ENCODE data around the gene ARMH4. TPM values are rescaled to one million over a fixed set of nuclear protein-coding genes. Genes with fewer than 3 reads are reported as not detected.

The ARMH4 gene
- total and polyA plus RNA-seq, 10 of the 15 experiments (the other 5 are each of a cell fraction or from before 2014, with no cell fraction given): 0.50 to 0.97 (median 0.60) TPM; not detected in 7

DNA sequence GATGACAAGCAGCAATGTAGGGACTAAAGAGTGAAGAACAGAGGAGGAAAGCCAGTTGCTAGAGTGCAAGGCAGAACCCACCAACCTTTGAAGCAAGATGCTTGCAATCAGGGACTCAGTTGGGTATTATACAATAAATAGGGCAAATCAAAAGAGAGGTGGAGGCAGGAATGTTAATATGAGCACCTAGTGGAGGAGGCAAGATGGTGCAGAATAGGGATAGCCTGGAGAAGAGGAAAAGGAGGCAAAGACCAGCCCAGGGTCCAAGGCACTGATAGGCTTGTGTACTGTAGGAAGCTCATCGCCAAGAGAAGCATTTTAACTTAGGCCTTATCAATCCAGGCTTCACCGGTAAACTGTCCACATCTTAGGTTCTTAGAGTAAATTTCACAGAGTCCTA, 137.2 kb downstream of the ARMH4 start:
- no TSS peak for BruUV-seq (replicated peaks)

DNA sequence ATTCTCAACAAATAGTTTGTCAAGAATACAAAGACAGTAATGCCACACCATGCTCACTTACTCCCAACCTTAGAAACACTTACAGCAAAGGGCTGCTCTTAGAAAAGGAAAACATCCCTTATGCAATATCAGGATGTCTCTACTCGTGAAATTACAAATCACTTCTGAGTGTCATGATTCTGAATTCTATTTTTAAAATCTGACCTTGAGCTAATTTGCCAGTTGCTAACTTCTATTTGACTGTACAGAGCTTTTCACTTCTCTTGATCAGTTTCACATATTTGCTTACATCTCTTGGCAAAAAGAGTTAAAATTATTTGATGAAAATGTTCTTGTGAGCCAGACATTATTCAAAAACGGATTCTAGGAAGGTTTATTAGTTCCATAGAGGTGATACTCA, 149.4 kb downstream of the ARMH4 start:
- Histone ChIP-seq H3K9me3 (replicated peaks; ENCODE audit: control insufficient read depth, insufficient read depth, low read length) (no peaks in the 10 kb centered on the region), H3K79me2 (ENCODE audit: control insufficient read depth, insufficient read depth, low read length) (no peaks in the 10 kb centered on the region), H3K27me3 (replicated peaks in 1 of 2; ENCODE audit: control insufficient read depth in 2 of 2, insufficient read depth in 2 of 2, low read length in 1 of 2) (no peaks in the 10 kb centered on the region; a peak in 1 of 4 replicates), H2AFZ (ENCODE audit: control insufficient read depth, low read depth, low read length) (no peak overlapping the region), H3K9ac (ENCODE audit: control insufficient read depth, insufficient read depth, low read length) (no peak overlapping the region), H3K36me3 (ENCODE audit: control insufficient read depth in 2 of 2, insufficient read depth in 2 of 2, low read length in 1 of 2) (no peaks in the 10 kb centered on the region), H4K20me1 (ENCODE audit: control insufficient read depth, insufficient read depth) (no peaks in the 10 kb centered on the region), H3K4me1 (ENCODE audit: control insufficient read depth, insufficient read depth, low read length) (no peaks in the 10 kb centered on the region), H3K4me2 (ENCODE audit: control insufficient read depth, insufficient read depth) (no peak overlapping the region), H3K4me3 (no peak overlapping the region), H3K27ac (ENCODE audit: control insufficient read depth, insufficient read depth) (no peak overlapping the region)
- FAIRE-seq (no peak), DNase-seq (ENCODE audit: low read depth, low spot score) (no peak), ATAC-seq (no peak)
- WGBS (ENCODE audit: insufficient coverage, insufficient replicate concordance, low lambda C conversion rate, missing lambda C conversion rate): 0% methylated on average over 2 of the region's 2 CpGs
- in situ Hi-C loops (cut with MboI) (no loop called here), intact Hi-C loops (cut with micrococcal nuclease; ENCODE audit: unreplicated experiment) (no loop called here)
- ChIA-PET SMC1A (ENCODE audit: uncharacterized antibody, unreplicated experiment) (interaction anchor here (0.6 to 0.7 kb wide), 2 partner anchors 28 to 1142 kb away, joined by 3 read pairs; no protein-coding TSS in a partner anchor), CTCF (no interaction called here), POLR2A (no interaction called here), RAD21 (ENCODE audit: unreplicated experiment) (no interaction called here)
- no TSS peak for BruUV-seq (replicated peaks)
- TF ChIP-seq JUNB (IDR thresholded peaks at IDR 0.05) (peak; percentile 28; the same call in 1 of the 2 replicates), RAD21 (IDR thresholded peaks at IDR 0.05; ENCODE audit: insufficient read depth, low read depth, low read length) (no peak), MEF2A (IDR thresholded peaks at IDR 0.05; ENCODE audit: insufficient read depth, low read depth, low read length) (no peak)

More for the DNA sequence above, 137.2 kb downstream of the ARMH4 start:
- DNase-seq (ENCODE audit: low read depth, low spot score): no peak
- Histone ChIP-seq H3K27me3 (replicated peaks in 1 of 2; ENCODE audit: control insufficient read depth in 2 of 2, insufficient read depth in 2 of 2, low read length in 1 of 2) (no peaks in the 10 kb centered on the region), H2AFZ (ENCODE audit: control insufficient read depth, low read depth, low read length) (no peak overlapping the region), H3K36me3 (ENCODE audit: control insufficient read depth in 2 of 2, insufficient read depth in 2 of 2, low read length in 1 of 2) (no peaks in the 10 kb centered on the region), H3K4me1 (ENCODE audit: control insufficient read depth, insufficient read depth, low read length) (no peaks in the 10 kb centered on the region), H3K4me3 (no peak overlapping the region), H3K9me3 (replicated peaks; ENCODE audit: control insufficient read depth, insufficient read depth, low read length) (no peaks in the 10 kb centered on the region), H3K27ac (ENCODE audit: control insufficient read depth, insufficient read depth) (no peak overlapping the region), H3K9ac (ENCODE audit: control insufficient read depth, insufficient read depth, low read length) (no peak overlapping the region), H3K79me2 (ENCODE audit: control insufficient read depth, insufficient read depth, low read length) (no peaks in the 10 kb centered on the region), H4K20me1 (ENCODE audit: control insufficient read depth, insufficient read depth) (no peaks in the 10 kb centered on the region), H3K4me2 (ENCODE audit: control insufficient read depth, insufficient read depth) (no peak overlapping the region)
- ChIA-PET RAD21 (ENCODE audit: unreplicated experiment) (no interaction called here), SMC1A (ENCODE audit: uncharacterized antibody, unreplicated experiment) (no interaction called here), POLR2A (no interaction called here), CTCF (no interaction called here)
- 50% methylated on average over 2 of the region's 2 CpGs for WGBS (ENCODE audit: insufficient coverage, insufficient replicate concordance, low lambda C conversion rate, missing lambda C conversion rate)
- ATAC-seq: no peak
- TF ChIP-seq CHD1 (IDR thresholded peaks at IDR 0.05; ENCODE audit: low read depth, low read length): no peak
- TF ChIP-seq, protein P1, sequence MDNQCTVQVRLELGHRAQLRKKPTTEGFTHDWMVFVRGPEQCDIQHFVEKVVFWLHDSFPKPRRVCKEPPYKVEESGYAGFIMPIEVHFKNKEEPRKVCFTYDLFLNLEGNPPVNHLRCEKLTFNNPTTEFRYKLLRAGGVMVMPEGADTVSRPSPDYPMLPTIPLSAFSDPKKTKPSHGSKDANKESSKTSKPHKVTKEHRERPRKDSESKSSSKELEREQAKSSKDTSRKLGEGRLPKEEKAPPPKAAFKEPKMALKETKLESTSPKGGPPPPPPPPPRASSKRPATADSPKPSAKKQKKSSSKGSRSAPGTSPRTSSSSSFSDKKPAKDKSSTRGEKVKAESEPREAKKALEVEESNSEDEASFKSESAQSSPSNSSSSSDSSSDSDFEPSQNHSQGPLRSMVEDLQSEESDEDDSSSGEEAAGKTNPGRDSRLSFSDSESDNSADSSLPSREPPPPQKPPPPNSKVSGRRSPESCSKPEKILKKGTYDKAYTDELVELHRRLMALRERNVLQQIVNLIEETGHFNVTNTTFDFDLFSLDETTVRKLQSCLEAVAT (IDR thresholded peaks at IDR 0.05): no peak
- TF ChIP-seq SIN3A (IDR thresholded peaks at IDR 0.05; ENCODE audit: low read depth, low read length): no peak
- no peak for TF ChIP-seq GABPA (IDR thresholded peaks at IDR 0.05; ENCODE audit: low read depth)
- TF ChIP-seq BHLHE40 (IDR thresholded peaks at IDR 0.05; ENCODE audit: borderline replicate concordance in 1 of 2, low read depth in 2 of 2, low read length in 1 of 2): no peak
- in situ Hi-C loops (cut with MboI) (no loop called here), intact Hi-C loops (cut with micrococcal nuclease; ENCODE audit: unreplicated experiment) (no loop called here)
- FAIRE-seq: no peak
